Endodermal cell (in vitro differentiated cells): Measurements from ENCODE around the gene RNF223. TPM values are rescaled to one million over a fixed set of nuclear protein-coding genes. Genes with fewer than 3 reads are reported as not detected.

Experiments
- DNase-seq: peaks from one replicate; pipeline ENCODE4 v3.0.0-alpha.2; 2017
- H3K27ac ChIP-seq: 2 replicates; pipeline ENCODE4 v1.5.1; 2013; ENCODE audit warnings: mild to moderate bottlenecking, low read depth, low read length, moderate library complexity
- H3K27me3 ChIP-seq: 2 replicates; pipeline ENCODE4 v1.6.1; 2013; ENCODE audit warnings: mild to moderate bottlenecking, low read length, moderate library complexity; ENCODE audit not compliant: insufficient read depth, control insufficient read depth, poor library complexity, severe bottlenecking
- H3K36me3 ChIP-seq: 2 replicates; pipeline ENCODE4 v1.7.0; 2013; ENCODE audit warnings: mild to moderate bottlenecking, low read length, moderate library complexity; ENCODE audit not compliant: control insufficient read depth, insufficient read depth
- H3K4me1 ChIP-seq: one replicate; pipeline ENCODE4 v1.7.0; 2013; ENCODE audit warnings: low read length; ENCODE audit not compliant: control insufficient read depth, insufficient read depth
- H3K4me3 ChIP-seq: 2 replicates; pipeline ENCODE4 v1.5.1; 2013; ENCODE audit warnings: mild to moderate bottlenecking, low read length, moderate library complexity
- H3K9ac ChIP-seq: 2 replicates; pipeline ENCODE4 v1.6.1; 2013; ENCODE audit warnings: mild to moderate bottlenecking, low read length, moderate library complexity; ENCODE audit not compliant: poor library complexity, severe bottlenecking; ENCODE audit errors: extremely low read depth
- H3K9me3 ChIP-seq: 2 replicates; pipeline ENCODE4 v1.6.1; 2013; ENCODE audit warnings: mild to moderate bottlenecking, low read length, moderate library complexity; ENCODE audit not compliant: control insufficient read depth
- H3K27ac Mint-ChIP-seq: 2 replicates; pipeline ENCODE4 v1.8.0; 2020; ENCODE audit warnings: mixed read lengths
- H3K27me3 Mint-ChIP-seq: 2 replicates; pipeline ENCODE4 v1.8.0; 2021; ENCODE audit warnings: mild to moderate bottlenecking, mixed read lengths; ENCODE audit not compliant: insufficient read depth
- H3K36me3 Mint-ChIP-seq: 2 replicates; pipeline ENCODE4 v1.8.0; 2020; ENCODE audit warnings: low read depth, mixed read lengths
- H3K4me1 Mint-ChIP-seq: 2 replicates; pipeline ENCODE4 v1.8.0; 2020; ENCODE audit warnings: mixed read lengths
- H3K4me3 Mint-ChIP-seq: 2 replicates; pipeline ENCODE4 v1.8.0; 2020; ENCODE audit warnings: mild to moderate bottlenecking, moderate library complexity, mixed read lengths
- H3K9me3 Mint-ChIP-seq: 2 replicates; pipeline ENCODE4 v1.8.0; 2020; ENCODE audit warnings: mild to moderate bottlenecking, mixed read lengths
- CTCF ChIP-seq: fragments of 200-600 bp; sonication (generic); conservative IDR thresholded peaks from 2 replicates; pipeline ENCODE4 v1.5.0; 2021; ENCODE audit warnings: antibody characterized with exemption, mild to moderate bottlenecking
- WGBS, 2 experiments: methylation state at CpG; one replicate each; pipeline versions ENCODE4 v1.1.5 to v1.1.7; 2013; ENCODE audit warnings: missing lambda C conversion rate in 2 of 2, mixed read lengths in 1 of 2; ENCODE audit not compliant: insufficient coverage in 1 of 2, insufficient read length in 1 of 2; 5-methylcytosine and 5-hydroxymethylcytosine counted together
- total RNA-seq, 2 donors: library from RNA; stranded (reverse); fragmentation: NEBNext Ultra II Directional in 1 of 2; extraction: Animal tissue kit (Norgen Biotek cat#: 25700) in 1 of 2; gene quantifications; 2 replicates in 1 of 2; 3 replicates in 1 of 2; pipeline ENCODE4 v1.2.1, GENCODE V29; 2021

RNF223 gene
- total RNA-seq, 2 donors from 2014 or later = not detected

GRCh38 chr1:1094981-1095380 lies 20.9 kb upstream of the RNF223 start:
- H3K9ac ChIP-seq = no peak overlapping the region
- peaks cover 8% of the 10 kb centered on the region for H3K36me3 Mint-ChIP-seq
- WGBS, 2 experiments = 92 to 96% methylated on average over 5 to 6 of the region's 7 CpGs
- no peak overlapping the region for H3K4me3 Mint-ChIP-seq
- peaks cover 11% of the 10 kb centered on the region for H3K27me3 Mint-ChIP-seq
- no peaks in the 10 kb centered on the region for H3K27me3 ChIP-seq
- peaks cover 24% of the 10 kb centered on the region for H3K9me3 ChIP-seq
- no peaks in the 10 kb centered on the region for H3K36me3 ChIP-seq
- H3K9me3 Mint-ChIP-seq = peaks cover 29% of the 10 kb centered on the region
- no peak overlapping the region for H3K4me3 ChIP-seq
- DNase-seq = no peak
- no peak overlapping the region for H3K27ac ChIP-seq
- TF ChIP-seq CTCF = no peak
- no peak overlapping the region for H3K27ac Mint-ChIP-seq
- H3K4me1 ChIP-seq = no peaks in the 10 kb centered on the region
- no peaks in the 10 kb centered on the region for H3K4me1 Mint-ChIP-seq

DNA sequence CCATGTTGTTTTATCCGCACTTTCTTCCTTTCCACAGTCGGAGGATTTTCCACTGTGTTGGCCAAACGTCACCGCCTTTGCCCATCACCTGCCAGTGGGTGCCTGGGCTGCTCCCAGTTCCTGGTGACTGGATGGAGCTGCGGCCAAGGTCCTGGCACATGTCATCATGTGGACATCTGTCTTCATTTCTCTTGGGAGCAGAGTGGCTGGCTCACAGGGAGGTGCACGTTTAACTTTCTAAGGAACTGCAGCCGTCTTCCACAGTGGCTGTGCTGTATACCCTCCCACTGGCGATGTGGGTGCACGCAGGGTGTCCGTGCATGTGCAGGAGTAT lies 19.5 kb upstream of the RNF223 start:
- H3K4me3 ChIP-seq = no peak overlapping the region
- no peaks in the 10 kb centered on the region for H3K4me1 Mint-ChIP-seq
- no peak overlapping the region for H3K9ac ChIP-seq
- no peak for TF ChIP-seq CTCF
- no peak overlapping the region for H3K27ac Mint-ChIP-seq
- H3K27me3 ChIP-seq = no peaks in the 10 kb centered on the region
- 90 to 96% methylated on average over 10 of the region's 10 CpGs for WGBS, 2 experiments
- no peaks in the 10 kb centered on the region for H3K36me3 ChIP-seq
- peaks cover 21% of the 10 kb centered on the region for H3K9me3 Mint-ChIP-seq
- no peaks in the 10 kb centered on the region for H3K4me1 ChIP-seq
- H3K27ac ChIP-seq = no peak overlapping the region
- peaks cover 8% of the 10 kb centered on the region for H3K36me3 Mint-ChIP-seq
- H3K4me3 Mint-ChIP-seq = no peak overlapping the region
- no peak for DNase-seq
- peaks cover 3% of the 10 kb centered on the region for H3K27me3 Mint-ChIP-seq
- H3K9me3 ChIP-seq = peaks cover 10% of the 10 kb centered on the region

DNA sequence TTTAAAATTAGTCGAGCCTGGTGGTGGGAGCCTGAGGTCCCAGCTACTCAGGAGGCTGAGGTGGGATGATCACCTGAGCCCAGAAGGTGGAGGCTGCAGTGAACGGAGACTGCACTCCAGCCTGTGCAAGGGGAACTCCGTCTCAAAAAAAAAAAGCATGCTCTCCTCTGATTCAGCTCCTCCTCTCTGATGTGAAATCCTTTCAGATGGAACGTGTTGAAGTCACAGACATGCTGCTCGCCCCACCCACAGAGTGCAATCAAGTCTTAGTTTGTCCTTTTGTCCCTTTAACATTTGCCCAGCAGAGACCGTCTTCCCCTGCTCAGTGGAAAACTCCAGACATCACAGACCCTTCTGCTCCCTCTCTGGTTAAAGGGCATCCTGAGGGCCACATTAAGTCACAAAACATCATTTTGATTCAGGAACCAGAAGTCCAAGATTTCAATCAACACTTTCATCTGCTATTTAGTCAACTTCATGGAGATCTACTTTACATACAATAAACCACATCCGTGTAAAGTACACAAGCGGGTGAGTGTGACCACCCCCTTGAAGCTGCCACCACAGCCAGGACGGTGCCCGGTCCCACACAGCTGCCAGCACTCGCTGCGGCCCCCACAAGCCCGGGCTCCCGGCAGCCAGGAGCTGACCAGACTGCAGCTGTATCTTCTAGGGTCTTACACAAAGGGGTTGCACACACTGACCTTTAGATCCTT lies 18.9 kb upstream of the RNF223 start:
- Histone ChIP-seq H3K27ac (no peak overlapping the region), H3K36me3 (no peaks in the 10 kb centered on the region), H3K27me3 (no peaks in the 10 kb centered on the region), H3K9ac (no peak overlapping the region), H3K4me1 (no peaks in the 10 kb centered on the region), H3K9me3 (peaks cover 5% of the 10 kb centered on the region), H3K4me3 (no peak overlapping the region)
- H3K4me3 Mint-ChIP-seq = no peak overlapping the region
- H3K9me3 Mint-ChIP-seq = peaks cover 21% of the 10 kb centered on the region
- DNase-seq = no peak
- no peak overlapping the region for H3K27ac Mint-ChIP-seq
- no peak for TF ChIP-seq CTCF
- no peaks in the 10 kb centered on the region for H3K4me1 Mint-ChIP-seq
- 87 to 91% methylated on average over 10 to 14 of the region's 14 CpGs for WGBS, 2 experiments
- H3K36me3 Mint-ChIP-seq = peaks cover 8% of the 10 kb centered on the region
- peaks cover 3% of the 10 kb centered on the region for H3K27me3 Mint-ChIP-seq
